ENCODE data around the gene SLC2A1.

DNA sequence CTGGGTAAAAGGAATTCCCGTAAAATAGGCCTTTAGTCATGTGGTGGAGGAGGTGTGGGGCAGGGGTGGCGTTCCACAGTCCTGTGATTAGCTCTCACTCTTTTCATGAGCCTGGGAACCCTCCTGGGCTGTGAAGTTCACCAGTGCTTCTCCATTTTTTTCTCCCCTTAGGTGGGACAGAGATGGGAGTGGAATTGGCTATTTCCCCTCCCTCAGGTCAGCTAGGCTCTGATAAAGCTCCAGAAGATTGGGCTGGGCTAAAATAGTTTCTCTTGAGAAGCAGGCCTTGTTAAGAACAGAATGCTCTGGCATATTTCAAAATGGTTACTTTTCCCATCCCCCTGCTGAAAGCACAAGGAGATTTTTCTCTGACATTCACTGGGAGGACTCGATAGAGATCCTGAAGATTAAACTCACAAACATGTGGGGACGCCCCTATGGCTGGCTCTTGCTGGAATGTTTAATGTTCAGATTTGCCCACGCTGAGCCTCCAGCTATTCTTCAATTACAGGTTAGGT, 33.4 kb upstream of the SLC2A1 start:
- TF ChIP-seq, protein P1, sequence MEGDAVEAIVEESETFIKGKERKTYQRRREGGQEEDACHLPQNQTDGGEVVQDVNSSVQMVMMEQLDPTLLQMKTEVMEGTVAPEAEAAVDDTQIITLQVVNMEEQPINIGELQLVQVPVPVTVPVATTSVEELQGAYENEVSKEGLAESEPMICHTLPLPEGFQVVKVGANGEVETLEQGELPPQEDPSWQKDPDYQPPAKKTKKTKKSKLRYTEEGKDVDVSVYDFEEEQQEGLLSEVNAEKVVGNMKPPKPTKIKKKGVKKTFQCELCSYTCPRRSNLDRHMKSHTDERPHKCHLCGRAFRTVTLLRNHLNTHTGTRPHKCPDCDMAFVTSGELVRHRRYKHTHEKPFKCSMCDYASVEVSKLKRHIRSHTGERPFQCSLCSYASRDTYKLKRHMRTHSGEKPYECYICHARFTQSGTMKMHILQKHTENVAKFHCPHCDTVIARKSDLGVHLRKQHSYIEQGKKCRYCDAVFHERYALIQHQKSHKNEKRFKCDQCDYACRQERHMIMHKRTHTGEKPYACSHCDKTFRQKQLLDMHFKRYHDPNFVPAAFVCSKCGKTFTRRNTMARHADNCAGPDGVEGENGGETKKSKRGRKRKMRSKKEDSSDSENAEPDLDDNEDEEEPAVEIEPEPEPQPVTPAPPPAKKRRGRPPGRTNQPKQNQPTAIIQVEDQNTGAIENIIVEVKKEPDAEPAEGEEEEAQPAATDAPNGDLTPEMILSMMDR (IDR thresholded peaks at IDR 0.05; ENCODE audit: insufficient read depth, low read depth, low read length): no peak
- TF ChIP-seq EZH2 (IDR thresholded peaks at IDR 0.05; ENCODE audit: insufficient read depth, low read length): no peak
